Ecto neural progenitor cell (in vitro differentiated cells): ENCODE data around the gene FAAP20.

ENCODE experiments used
- DNase-seq: peaks from one replicate; pipeline ENCODE4 v3.0.0-alpha.2; 2018; ENCODE audit warnings: low spot score

FAAP20 gene

DNA sequence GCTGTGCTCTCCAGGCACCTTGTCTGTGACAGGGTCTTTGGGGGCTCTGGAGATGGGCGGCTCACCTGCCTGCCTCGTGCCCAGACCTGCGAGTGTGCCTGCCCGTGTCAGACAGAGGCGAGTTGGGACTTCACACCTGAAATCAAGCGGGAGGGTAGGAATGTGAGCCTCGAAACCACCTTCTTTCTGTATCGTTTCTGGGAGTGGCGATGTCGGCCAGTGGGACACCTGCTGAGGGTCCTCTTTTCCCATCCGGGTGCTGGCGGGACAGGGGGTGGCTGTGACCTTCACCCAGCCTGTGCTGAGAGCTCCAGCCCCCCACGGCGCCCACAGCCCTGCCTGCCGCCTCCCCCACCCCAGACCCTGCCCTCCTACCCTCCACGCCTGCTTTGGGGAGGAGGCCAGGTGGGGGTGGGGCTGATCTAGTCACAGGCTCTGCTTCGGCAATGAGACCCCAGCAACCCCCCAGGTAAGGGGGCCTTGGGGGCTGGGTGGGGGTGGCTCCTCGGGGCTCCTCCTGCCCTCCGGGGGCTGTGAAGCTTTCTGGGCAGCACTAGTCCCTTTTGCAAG lies 15.6 kb upstream of the FAAP20 start:
- no peak for DNase-seq

DNA sequence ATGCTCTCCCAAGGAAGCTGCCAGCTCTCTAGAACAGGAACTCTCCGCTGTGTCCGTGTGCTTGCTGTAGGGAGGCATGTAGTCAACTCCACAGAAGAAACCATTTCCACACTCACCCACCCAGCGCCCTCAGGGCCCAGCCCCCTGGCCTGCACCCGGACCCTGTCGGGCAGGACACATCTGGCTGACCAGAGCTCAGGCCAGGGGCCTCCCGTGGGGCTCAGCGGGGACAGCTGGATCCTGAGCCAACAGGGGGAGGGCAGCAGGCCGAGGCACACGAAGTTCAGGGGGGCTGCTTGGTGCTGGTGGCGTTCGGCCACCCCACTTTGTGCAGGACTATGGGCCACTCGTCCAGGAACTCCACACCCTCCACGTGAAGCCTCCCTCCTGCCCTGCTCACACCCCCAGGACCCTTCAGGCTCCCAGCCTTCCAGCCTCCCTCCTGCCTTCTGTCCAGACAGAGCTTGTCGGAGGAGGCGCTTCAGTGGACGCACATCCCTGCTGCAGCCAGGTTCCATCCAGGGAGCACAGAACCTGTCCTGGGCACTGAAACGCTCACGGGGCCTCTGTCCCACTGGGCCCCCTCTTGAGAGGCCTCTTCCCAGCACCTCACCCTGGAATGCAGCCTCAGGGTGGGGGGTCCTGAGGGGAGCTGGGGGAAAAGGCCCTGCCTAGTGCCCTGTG lies 15.0 kb upstream of the FAAP20 start:
- DNase-seq = no peak

DNA sequence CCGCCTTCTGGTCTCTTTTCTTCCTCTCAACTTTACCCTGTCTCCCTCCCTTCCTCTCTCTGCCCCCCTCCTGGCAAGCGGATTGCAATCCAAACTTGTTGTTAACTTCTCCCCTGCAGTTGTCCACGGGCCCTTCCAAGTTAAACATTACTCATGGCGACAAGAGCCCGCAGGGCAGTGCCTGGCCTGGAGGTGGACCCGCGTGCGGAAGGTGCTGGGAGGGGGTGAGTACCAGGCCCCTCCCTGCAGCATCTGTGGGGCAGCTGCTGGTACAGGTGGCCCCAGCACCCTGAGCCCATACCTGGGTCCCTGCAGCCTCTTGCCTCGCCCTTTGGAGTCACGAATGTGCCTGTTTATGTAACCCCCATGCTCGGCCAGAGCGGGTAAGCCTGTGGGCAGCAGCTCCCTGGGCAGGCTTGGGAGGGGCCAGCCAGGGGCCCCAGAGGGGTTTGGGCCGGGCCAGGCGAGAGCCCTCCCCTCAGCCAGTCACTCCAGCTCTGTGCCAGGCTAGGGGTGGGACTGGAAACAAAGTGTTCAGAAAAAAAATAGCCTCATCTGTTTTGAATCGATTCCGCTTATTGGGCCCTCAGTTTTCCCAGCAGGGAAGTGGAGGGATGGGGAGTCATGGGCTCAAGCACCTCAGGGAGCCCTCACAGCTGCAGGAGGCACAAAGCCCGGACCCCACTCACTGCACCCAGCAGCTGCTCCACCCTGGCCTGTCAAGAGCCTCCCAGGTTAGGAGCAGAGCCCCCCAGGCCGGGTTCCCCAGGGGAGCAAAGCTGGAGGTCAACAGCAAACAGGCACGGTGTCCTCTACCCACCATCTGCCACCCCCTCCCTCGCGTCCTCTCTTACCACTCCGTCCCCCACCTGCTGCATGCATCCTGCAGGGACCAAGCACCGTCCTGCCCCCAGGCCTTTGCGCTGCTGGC lies 14.0 kb upstream of the FAAP20 start:
- no peak for DNase-seq

DNA sequence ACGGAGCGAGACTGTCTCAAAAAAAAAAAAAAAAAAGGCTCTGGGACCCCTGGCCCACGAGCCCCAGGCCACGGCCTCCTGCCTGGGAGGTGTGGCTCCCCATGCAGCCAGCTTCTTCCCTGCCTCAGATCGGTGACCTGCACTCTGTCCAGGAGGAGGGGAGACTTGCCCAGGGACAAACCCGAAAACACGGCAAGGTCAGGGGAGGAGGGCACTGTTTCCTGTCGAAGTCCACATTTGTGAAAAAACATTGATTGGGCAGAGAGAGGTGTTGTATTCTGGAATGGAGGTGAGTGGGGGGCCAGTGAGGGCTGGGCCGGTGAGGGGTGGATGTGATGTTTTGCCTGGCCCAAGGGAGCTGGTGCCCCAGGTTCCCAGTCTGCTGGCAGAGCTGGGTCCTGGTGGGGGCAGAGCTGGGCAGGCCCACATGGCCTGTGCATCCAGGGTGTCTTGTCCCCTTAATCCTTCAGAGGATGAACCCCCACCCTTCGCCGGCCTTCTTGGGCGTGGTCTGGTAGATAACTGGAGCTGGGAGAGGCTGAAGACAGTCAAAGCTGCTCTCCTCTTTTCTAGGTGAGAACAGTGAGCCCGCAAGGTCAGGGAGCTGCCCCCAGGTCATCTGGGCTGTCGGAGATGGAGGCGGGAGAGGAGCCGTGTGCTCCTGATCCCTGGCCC lies 12.4 kb upstream of the FAAP20 start:
- DNase-seq = no peak

DNA sequence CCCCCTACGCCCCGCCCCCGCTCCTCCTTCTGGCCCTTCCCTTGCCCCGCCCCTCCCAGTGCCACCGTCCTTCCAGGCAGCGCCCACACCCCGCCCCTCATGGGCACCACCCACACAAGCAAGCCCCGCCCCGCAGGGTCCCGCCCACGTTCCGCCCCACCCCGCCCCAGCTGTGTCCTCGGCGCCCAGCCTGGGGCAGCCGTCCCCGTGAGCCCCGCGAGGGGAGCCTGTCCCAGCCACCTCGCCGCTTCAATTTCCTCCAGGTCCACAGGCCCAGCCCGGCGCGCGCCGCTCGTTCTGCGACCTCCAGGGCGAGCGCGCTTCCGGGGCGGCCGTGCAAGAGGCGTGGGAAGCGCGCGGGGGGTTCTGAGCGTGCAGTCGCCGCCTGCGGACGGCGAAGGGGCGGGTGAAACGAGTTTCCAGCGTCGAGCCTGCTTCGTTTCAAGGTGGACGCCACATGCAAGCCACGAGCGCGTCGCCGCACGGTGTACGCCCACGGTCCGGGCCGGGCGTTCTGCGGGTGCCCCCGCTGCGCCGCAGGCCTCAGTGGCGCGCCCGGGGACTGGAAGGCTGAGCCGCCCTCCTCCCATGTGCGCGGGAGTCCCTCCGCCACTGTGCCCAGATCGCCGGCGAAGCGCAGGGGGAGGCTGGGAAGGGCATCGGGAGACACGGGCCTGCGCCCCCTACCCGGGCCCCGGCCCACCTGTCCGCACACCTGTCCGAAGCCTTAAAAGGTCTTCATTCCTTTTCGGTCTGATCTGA lies 10.8 kb upstream of the FAAP20 start:
- peak; percentile 98 for DNase-seq

DNA sequence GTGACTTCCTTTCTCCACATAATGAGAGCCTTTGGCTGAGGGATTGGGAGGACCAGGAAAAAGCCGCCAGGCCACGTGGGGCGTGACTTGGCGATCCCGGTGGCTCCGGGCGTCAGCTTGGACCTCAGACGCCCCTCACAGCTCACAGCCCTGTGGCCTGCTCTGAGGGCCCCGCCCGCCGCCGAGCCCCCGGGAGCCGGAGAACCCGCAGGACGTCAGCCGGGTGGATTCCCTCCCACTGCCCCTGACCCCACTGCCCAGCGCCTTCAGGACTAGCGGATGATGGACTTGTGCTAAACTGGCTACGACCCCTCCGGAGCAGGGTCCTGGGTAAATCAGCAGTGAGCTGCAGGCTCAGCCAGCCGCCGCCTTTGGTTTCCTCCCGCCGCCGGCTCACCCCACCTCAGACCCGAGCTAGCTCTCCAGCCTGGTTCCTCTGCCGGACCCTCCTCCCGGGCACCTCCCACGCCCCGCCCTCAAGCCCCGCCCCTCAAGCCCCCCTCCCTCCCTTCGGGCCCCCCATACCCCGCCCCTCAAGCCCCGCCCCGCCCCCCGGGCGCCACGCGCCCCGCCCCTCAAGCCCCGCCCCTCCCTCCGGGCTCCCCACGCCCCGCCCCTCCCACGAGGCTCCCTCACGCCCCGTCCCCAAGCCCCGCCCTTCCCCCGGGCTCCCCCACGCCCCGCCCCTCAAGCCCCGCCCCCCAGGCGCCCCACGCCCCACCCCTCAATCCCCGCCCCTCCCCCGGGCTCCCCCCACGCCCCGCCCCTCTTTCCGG lies 10.0 kb upstream of the FAAP20 start:
- DNase-seq = peak; percentile 96

DNA sequence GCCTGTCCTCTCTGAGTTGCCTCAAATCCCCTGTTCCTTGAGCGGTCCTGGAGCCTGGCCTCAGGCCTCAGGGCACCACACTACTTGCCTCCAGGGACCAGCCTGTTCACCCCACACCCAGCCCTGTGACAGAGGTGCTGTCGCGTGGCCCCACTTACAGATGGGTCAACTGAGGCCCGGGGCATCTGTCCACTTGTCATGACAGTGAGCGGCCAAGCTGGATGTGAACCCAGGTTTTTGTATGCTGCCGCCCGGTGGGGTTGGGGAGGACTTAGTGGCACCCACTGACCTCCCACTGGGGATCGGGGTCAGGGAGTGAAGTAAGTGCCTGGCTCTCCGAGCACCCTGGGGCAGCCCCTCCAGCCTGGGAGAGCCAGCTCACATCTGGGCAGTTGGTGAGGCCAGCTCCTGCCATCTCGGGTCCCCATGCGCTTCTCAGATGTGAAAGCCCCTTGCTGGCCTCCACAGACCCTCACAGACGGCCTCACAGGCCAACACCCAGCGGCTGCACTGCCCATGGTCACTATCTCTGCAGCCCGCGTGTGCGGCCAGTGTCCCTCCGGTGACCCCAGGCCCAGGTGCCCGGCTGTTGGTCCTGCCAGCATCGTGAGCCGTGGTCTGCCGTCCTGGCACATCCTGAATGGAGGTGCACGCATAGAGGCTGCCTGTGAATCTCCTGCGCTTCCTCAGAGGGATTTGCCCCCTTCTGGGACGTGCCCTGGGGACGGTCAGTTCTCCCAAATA lies 9.3 kb upstream of the FAAP20 start:
- DNase-seq = no peak

DNA sequence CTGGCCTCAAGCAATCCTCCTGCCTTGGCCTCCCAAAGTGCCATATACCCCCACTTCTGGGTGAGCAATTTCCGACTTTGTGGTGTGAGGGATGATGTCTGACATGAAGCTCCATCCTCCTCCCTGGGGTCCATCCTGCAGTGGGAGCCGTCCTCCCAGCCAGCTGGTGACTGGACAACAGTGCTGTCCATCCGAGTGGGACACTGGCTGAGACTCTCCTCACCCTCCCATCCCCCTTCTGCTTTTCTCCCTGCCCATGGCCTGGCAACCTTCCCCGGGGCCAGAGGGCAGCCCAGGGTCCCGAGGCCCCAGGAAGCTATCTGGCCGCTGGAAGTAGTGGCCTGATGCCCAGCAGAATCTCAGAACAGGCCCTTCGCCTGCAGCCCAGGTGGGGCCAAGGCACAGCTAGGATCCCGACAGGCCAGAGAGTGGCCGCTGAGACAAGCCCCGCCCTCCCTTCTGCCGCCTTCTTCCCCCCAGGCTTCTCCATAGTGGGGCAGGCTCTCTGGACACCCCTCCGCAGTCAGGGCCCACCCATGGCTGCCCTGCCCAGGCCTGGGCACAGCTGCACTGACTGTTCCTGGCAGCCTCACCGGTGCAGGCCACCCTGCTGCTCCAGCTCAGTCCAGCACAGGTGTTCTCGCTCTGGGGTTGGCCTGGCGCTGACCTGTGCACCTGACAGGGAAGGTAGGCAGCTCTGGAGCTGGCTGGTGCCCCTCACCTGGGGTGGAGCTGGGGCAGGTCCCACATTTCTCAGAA lies 8.4 kb upstream of the FAAP20 start:
- DNase-seq = no peak

DNA sequence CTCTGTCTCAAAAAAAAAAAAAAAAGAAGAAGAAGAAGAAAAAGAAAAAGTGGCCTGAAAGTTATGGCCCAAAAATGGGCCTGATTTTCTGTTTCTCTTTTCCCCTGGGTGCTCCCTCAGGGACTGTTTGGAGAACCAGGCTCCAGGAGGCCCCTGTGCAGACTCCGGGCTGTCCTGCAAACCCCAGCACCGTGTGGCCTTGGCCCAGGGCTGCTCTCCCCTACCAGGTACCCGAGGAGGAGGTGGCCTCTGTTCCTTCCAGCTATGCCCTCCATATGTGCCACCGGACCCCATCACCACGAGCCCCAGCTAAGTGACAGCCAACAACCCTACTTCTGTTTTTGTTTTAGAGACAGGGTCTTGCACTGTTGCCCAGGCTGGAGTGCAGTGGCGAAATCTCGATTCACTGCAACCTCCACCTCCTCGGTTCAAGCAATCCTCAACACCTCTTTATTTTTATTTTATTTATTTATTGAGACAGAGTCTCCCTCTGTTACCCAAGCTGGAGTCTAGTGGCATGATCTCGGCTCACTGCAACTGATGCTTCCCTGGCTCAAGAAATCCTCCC lies 7.5 kb upstream of the FAAP20 start:
- no peak for DNase-seq

DNA sequence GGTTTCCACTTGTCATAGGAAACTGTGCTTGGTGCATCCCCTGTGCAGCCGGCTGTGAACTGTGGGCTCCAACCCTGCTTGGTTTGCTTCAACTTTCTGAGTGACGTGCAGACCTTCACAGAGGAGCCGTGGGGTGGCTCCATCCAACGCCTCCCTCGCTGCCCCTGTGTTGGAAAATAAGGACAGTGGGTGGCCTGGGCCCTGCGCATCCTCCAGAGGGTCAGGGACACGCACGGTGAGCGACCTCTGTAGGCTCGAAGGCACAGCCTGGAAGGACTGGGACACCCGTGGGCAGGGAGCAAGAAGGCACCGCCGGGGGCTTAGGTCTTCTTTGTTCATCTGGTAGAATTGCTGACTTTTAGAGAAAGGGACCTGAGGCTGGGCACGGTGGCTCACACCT lies 6.5 kb upstream of the FAAP20 start:
- no peak for DNase-seq

DNA sequence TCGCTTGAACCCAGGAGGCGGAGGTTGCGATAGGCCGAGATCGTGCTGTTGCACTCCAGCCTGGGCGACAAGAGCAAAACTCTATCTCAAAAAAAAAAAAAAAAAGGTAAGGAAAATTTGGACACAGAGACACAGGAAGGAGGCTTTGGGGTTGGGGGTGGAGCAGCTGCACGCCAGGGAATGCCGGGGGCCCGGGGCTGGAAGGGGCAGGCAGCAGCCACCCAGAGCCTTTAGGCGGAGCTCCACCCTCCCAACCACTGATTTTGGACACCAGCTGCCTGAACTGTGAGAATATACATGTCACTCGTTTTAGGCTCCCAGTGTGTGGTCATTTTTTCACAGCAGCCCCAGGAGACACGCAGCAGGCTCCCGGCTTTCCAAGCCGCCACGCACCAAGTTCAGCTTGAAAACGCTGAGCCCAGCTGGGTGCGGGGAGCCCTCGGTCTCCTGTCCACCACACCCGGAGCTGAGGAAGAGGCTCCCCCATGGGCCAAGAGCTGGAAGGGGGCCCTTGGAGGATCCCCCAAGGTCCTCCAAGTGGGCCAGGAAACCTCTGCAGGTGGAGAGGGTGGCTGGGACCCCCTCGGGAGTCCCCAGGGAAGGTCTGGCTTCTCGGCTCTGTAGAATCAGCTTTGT lies 5.9 kb upstream of the FAAP20 start:
- no peak for DNase-seq

DNA sequence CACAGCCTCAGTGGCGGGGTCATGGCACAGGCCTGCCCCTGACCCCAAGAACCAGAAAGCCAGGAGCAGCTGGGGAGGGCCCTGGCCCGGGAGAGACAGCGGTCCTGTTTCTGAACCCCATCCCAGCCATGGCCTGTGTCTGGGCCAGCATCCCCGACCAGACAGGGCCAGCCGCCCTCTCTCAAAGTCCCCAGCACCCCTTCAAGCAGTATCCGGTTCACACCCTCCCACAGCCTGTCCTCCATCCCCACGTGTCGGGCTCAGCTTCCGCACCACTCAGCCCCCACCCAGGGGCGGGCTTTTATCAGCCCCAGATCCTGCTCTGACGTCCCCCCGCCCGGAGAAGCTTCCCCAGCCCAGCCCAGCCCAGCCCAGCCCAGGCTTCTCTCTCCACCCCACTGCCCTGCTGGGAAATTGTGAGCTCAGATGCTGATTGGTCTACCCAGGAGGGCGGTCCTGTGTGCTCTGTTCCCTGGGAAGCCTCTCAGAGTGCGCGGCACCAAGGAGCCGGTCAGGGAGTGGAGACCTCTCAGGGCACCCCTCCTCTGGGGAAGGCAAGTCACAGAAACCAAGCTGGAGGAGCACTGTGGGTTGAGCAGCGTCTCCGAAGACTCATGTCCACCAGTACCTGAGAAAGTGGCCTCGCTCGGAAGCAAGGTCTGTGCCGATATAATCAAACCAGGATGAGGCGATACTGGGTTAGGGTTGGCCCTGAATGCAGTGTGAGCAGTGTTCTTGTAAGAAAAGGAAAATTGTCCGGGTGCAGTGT lies 4.7 kb upstream of the FAAP20 start:
- DNase-seq = peak; percentile 84

DNA sequence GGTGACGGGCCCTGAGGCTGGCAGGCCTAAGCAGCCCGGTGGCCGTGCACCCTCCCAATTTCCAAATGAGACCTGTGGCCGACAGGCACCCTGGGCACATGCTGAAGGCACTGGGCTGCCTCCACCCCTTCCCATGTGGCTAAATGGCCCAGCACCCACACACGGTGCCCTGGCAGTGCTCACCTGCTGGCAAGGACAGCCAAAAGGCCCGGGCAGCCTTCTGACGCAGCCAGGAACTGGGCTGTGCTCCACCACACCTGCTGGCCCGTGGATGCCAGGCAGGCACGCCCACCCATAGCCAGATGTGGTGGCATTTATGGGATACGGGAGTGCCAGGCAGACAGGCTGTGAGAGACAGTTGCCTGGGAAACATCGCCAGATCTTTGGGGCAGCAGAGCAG lies 4.0 kb upstream of the FAAP20 start:
- DNase-seq = no peak

DNA sequence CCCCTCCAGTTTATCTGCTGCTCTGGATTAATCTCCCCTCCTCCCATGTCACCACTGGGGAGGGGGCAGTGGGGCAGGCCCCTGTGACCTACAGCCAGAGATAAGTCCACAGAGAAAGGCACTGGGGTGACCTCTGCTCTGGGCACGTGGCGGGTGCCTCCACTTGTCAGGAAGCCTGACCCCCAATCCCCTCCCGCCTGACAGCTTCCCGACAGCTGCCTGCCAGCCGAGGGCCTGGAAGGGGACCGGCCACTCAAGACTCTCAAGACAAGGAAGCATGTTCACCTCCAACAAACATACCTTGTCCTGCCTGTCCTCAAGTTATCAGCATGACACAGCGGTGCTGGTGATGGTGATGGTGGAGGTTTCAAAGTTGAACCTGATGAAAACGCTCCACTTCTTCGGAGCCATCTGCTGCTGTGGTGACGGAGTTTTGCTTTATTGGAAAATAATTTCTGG lies 3.2 kb upstream of the FAAP20 start:
- DNase-seq = no peak

DNA sequence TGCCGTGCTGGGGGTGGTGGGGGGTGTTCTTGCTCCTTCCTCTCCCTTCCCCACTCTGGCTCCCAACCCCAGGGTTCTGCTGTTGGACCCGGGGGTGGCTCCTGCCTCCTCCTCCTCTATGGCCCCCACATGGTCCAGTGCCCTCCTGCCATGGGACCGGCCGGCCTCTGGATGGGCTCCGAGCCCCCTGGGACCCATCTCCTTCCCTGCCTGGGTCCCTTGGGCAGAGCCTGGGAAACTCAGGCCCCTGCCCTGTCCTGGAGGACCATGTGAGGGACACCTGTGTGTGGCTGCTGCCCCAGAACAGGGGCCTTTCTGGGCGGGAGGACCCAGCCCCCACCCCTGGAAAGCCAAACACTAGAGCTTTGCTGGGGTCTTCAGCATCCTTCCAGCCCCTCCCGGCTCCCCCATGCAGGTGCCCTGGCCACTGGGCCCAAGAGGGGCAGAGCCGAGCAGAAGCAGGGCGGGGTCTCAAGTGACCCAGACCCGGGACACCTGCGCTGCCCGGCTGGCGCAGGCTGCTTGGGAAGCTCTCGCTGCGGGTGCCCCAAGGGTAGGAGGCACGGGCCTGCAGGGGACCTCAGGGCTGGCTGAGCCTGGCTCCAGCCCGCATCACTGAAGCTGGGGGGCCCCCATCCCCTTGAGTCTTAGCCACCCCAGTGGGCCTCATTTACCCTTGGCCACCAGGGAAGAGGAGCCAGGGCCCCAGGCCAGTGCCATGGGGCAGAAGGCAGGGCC lies 2.5 kb upstream of the FAAP20 start:
- no peak for DNase-seq

DNA sequence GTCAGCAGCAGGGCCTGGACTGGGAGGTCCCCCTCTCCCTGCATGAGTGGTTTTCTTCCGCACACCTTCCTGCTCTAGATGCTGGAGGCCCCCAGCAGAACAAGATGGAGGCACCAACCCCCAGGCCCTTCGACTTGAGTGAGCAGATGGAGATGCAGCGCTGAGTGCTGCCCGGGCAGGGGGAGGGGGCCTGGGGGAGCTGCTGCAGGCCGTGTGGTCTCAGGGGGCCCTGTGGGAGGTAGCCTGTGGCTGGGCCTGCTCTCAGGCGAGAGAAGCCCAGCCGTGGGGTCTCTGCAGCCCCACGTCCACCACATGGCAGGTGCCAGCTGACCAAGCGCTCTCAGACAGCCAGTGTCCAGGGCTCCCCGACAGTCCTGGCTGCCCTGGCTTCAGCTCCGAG lies 1.2 kb upstream of the FAAP20 start:
- no peak for DNase-seq
